HCT116 (cell line): ENCODE results near the gene ADD2. TPM values are rescaled to one million over a fixed set of nuclear protein-coding genes. Genes with fewer than 3 reads are reported as not detected.

ENCODE experiments used
- ATAC-seq: fragments of 200-7000 bp; cut with Tn5 transposase; 2 replicates; pipeline ENCODE4 v1.9.1; 2020; ENCODE audit warnings: mild to moderate bottlenecking, moderate library complexity
- BruUV-seq: library from RNA; stranded (reverse); fragments of 400-500 nt; replicated peaks from 2 replicates; lab custom pipeline; 2021; lab: Mats Ljungman, UMichigan
- CTCF ChIA-PET: fragments of 300-600 bp; sonication (Branson Sonifier 250); formaldehyde crosslinking; loops from one replicate; lab custom pipeline; 2021; ENCODE audit warnings: antibody characterized with exemption; lab: Charles Lee
- POLR2A ChIA-PET: fragments of 300-600, 350-600 bp; sonication (Branson Sonifier 250); formaldehyde crosslinking; loops from one replicate; lab custom pipeline; 2021; ENCODE audit warnings: antibody characterized with exemption; lab: Charles Lee
- RAD21 ChIA-PET, 2 experiments: fragments of 300-600 bp; sonication (Branson Sonifier 250); formaldehyde crosslinking; loops; one replicate each; lab custom pipeline; 2023; ENCODE audit warnings: low total read pairs in 2 of 2; ENCODE audit not compliant: uncharacterized antibody in 2 of 2, unreplicated experiment in 2 of 2, low non-redundant PET in 1 of 2; lab: Charles Lee
- DNase-seq: peaks from one replicate; pipeline ENCODE4 v3.0.0-alpha.2; 2010; ENCODE audit warnings: low read depth, low spot score
- H2AFZ ChIP-seq: fragments of 200-600 bp; shearing (Covaris generic), sonication (generic); 2 replicates; pipeline ENCODE4 v1.6.1; 2017; ENCODE audit warnings: low read depth, mixed run types, mixed read lengths, antibody characterized with exemption, low read length; ENCODE audit not compliant: poor library complexity, severe bottlenecking
- H3K27ac ChIP-seq: 2 replicates; pipeline ENCODE4 v1.5.1; 2012; ENCODE audit warnings: low read depth, low read length
- H3K27me3 ChIP-seq: fragments of 200-600 bp; sonication (generic); 2 replicates; pipeline ENCODE4 v1.6.1; 2016; ENCODE audit warnings: mixed run types, low read length, mixed read lengths; ENCODE audit not compliant: insufficient read depth
- H3K36me3 ChIP-seq, 2 experiments: fragments of 200-500 bp in 1 of 2; fragments of 200-600 bp in 1 of 2; sonication (Bioruptor generic) in 1 of 2; sonication (generic) in 1 of 2; 2 replicates each; pipeline versions ENCODE4 v1.5.1 to v1.6.1; 2014 to 2016; ENCODE audit warnings: low read length in 2 of 2, inconsistent platforms in 1 of 2, mixed read lengths in 1 of 2, mixed run types in 1 of 2; ENCODE audit not compliant: insufficient read depth in 2 of 2, control insufficient read depth in 1 of 2
- H3K4me1 ChIP-seq, 2 experiments: fragments of 200-600 bp in 1 of 2; sonication (generic) in 1 of 2; 2 replicates each; pipeline versions ENCODE4 v1.5.1 to v1.6.1; 2012 to 2017; ENCODE audit warnings: low read length in 2 of 2, inconsistent platforms in 1 of 2, mild to moderate bottlenecking in 1 of 2, mixed read lengths in 1 of 2, mixed run types in 1 of 2, moderate library complexity in 1 of 2; ENCODE audit not compliant: insufficient read depth in 2 of 2, control insufficient read depth in 1 of 2
- H3K4me2 ChIP-seq: fragments of 200-600 bp; sonication (generic); 2 replicates; pipeline ENCODE4 v1.6.1; 2017; ENCODE audit warnings: mixed run types, low read length, mixed read lengths
- H3K4me3 ChIP-seq, 2 experiments: fragments of 200-600 bp in 1 of 2; sonication (generic) in 1 of 2; replicated peaks in 1 of 2; 2 replicates each; pipeline ENCODE4 v1.5.1; 2011 to 2016; ENCODE audit warnings: low read length in 2 of 2, control low read depth in 1 of 2, low read depth in 1 of 2, mild to moderate bottlenecking in 1 of 2, mixed read lengths in 1 of 2, mixed run types in 1 of 2
- H3K79me2 ChIP-seq: fragments of 200-600 bp; sonication (generic); 2 replicates; pipeline ENCODE4 v1.6.1; 2017; ENCODE audit warnings: mild to moderate bottlenecking, mixed run types, low read length, moderate library complexity, mixed read lengths; ENCODE audit not compliant: insufficient read depth
- H3K9ac ChIP-seq: fragments of 200-600 bp; sonication (generic); 2 replicates; pipeline ENCODE4 v1.6.1; 2016; ENCODE audit warnings: low read length, mixed read lengths
- H3K9me2 ChIP-seq: fragments of 200-600 bp; sonication (generic), shearing (Covaris generic); 2 replicates; pipeline ENCODE4 v1.6.1; 2017; ENCODE audit warnings: mixed run types, mild to moderate bottlenecking, moderate library complexity; ENCODE audit not compliant: insufficient read depth
- H3K9me3 ChIP-seq, 2 experiments: fragments of 200-500 bp in 1 of 2; fragments of 200-600 bp in 1 of 2; sonication (Bioruptor generic) in 1 of 2; sonication (generic) in 1 of 2; 2 replicates each; pipeline ENCODE4 v1.6.1; 2014 to 2017; ENCODE audit warnings: low read length in 2 of 2, mixed read lengths in 2 of 2, inconsistent platforms in 1 of 2, low read depth in 1 of 2, mild to moderate bottlenecking in 1 of 2, mixed run types in 1 of 2, moderate library complexity in 1 of 2; ENCODE audit not compliant: control insufficient read depth in 1 of 2, insufficient read depth in 1 of 2
- H4K20me1 ChIP-seq: fragments of 200-600 bp; sonication (generic), shearing (Covaris generic); 2 replicates; pipeline ENCODE4 v1.6.1; 2017; ENCODE audit warnings: mixed run types, mild to moderate bottlenecking, moderate library complexity; ENCODE audit not compliant: insufficient read depth
- EGR1 ChIP-seq: IDR thresholded peaks from 2 replicates; pipeline ENCODE4 v1.6.1; 2012; ENCODE audit warnings: low read depth
- JUND ChIP-seq: IDR thresholded peaks from 2 replicates; pipeline ENCODE4 v1.6.1; 2012
- SP1 ChIP-seq: IDR thresholded peaks from 2 replicates; pipeline ENCODE4 v1.6.1; 2012; ENCODE audit warnings: low read depth
- ZFX ChIP-seq: fragments of 450-650 bp; IDR thresholded peaks from 2 replicates; pipeline ENCODE4 v1.6.1; 2017
- ZNF274 ChIP-seq: fragments of 200-500 bp; sonication (Bioruptor generic); IDR thresholded peaks from 2 replicates; pipeline ENCODE4 v1.6.1; 2014; ENCODE audit warnings: mild to moderate bottlenecking, low read depth, low read length, inconsistent platforms
- intact Hi-C: fragments of 100-400 bp; cut with micrococcal nuclease; formaldehyde crosslinking; loops from 2 replicates; pipeline ENCODE4 v1.10.0; 2022
- total RNA-seq: library from RNA; stranded (reverse); gene quantifications from one replicate; pipeline ENCODE4 v1.2.1, GENCODE V29; 2021; ENCODE audit not compliant: unreplicated experiment
- TF ChIP-seq, protein P1 (sequence below): IDR thresholded peaks from 2 replicates; pipeline ENCODE4 v1.6.1; 2011; ENCODE audit warnings: mild to moderate bottlenecking, low read length, moderate library complexity; ENCODE audit not compliant: insufficient replicate concordance; ENCODE audit errors: extremely low read depth

ADD2 gene
- total RNA-seq, 1 experiment from 2014 or later: 0.15 TPM

DNA sequence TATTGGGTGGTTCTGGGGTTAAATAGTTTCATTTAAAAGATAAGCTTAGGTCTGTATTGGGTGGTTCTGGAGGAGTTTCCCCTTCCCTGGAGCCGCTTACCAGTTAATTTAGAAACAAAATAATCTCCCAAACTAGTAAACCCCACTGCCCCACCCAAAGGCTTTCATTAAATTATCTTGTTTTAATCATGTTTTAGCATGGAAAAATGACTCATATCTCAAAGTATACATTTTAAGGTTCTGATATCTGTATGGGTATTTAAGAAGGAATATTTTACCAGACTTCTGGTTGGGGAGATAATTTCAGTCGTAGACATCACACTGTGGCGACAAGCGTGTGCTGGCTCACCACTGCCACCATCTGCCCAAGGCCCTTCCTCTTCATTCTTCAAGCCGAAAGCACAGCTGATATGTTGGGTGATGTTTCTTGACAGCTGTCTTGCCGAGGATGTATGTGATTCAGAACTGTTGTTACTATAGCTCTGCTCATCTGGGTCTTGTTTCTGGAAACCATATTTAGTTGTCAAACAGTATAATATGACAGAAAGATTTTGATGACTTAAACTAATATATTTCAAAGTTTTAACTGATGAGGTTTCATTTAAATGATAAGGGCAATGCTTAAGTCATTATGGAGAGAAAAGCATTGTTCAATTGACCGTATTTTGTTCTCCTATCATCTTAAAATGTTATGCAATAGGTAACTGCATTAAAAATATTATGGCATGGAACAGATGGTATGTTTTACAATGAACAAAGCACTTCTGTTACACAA lies 17.3 kb upstream of the ADD2 start (continued):
- TF ChIP-seq, protein P1, sequence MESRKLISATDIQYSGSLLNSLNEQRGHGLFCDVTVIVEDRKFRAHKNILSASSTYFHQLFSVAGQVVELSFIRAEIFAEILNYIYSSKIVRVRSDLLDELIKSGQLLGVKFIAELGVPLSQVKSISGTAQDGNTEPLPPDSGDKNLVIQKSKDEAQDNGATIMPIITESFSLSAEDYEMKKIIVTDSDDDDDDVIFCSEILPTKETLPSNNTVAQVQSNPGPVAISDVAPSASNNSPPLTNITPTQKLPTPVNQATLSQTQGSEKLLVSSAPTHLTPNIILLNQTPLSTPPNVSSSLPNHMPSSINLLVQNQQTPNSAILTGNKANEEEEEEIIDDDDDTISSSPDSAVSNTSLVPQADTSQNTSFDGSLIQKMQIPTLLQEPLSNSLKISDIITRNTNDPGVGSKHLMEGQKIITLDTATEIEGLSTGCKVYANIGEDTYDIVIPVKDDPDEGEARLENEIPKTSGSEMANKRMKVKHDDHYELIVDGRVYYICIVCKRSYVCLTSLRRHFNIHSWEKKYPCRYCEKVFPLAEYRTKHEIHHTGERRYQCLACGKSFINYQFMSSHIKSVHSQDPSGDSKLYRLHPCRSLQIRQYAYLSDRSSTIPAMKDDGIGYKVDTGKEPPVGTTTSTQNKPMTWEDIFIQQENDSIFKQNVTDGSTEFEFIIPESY: no peak
- TF ChIP-seq ZFX (no peak), ZNF274 (no peak)

GRCh38 chr2:70784320-70784719 lies 16.3 kb upstream of the ADD2 start:
- peaks cover 0 to 9% of the 10 kb centered on the region in 2 experiments; a peak in 2 of 4 replicates for H3K4me1 ChIP-seq
- no peak overlapping the region for H2AFZ ChIP-seq
- BruUV-seq: no TSS peak
- H3K4me2 ChIP-seq: no peak overlapping the region
- H3K27ac ChIP-seq: no peak overlapping the region
- CTCF ChIA-PET: interaction anchor here (1.0 to 1.6 kb wide), 4 partner anchors 9 to 130 kb away, joined by 3 to 11 read pairs (median 5); no protein-coding TSS in a partner anchor
- no peaks in the 10 kb centered on the region for H3K27me3 ChIP-seq
- ATAC-seq (no peak), DNase-seq (no peak)
- TF ChIP-seq SP1: no peak
- no peak for TF ChIP-seq EGR1
- no peak for TF ChIP-seq JUND
- H3K9me2 ChIP-seq: no peaks in the 10 kb centered on the region
- H3K79me2 ChIP-seq: no peaks in the 10 kb centered on the region
- intact Hi-C loops: loop anchor here (2.0 to 10.0 kb wide), 2 partner anchors 100 to 480 kb away; no protein-coding TSS in a partner anchor
- no peaks in the 10 kb centered on the region for H3K36me3 ChIP-seq
- H3K4me3 ChIP-seq: no peak overlapping the region
- RAD21 ChIA-PET: interaction anchor here in 1 of 2 experiments (0.6 kb wide), 1 partner anchor 35 kb away, joined by 3 read pairs; no protein-coding TSS in a partner anchor
- H3K9ac ChIP-seq: no peak overlapping the region
- POLR2A ChIA-PET: no interaction called here
- H3K9me3 ChIP-seq: no peaks in the 10 kb centered on the region
- H4K20me1 ChIP-seq: no peaks in the 10 kb centered on the region
